ENCODE data around the gene KCNH2.

DNA sequence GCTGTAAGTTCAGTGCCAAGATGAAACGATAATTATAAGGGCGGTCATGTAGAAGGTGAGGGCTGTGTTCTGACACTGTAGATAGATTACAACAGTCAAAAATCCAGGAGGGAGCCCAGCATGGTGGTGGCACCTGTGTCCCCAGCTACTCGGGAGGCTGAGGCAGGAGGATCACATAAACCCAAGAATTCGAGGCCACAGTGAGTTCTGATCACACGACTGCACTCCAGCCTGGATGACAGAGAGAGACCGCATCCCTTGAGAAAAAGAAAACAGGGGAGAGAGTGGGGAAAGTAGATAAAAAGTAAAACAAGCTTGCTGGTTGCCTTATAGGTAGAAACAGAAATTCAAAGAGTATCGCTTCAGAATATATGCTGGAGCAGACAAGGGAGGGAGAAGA lies 52.1 kb downstream of the KCNH2 start:
- TF ChIP-seq CTCF (IDR thresholded peaks at IDR 0.05) (no peak), POLR2A (IDR thresholded peaks at IDR 0.05) (no peak), EP300 (IDR thresholded peaks at IDR 0.05) (no peak)
